Suprapubic skin (tissue), 4 donors: Measurements from ENCODE around the gene KRTAP5-5. TPM values are rescaled to one million over a fixed set of nuclear protein-coding genes. Genes with fewer than 3 reads are reported as not detected.

Source experiments
- DNase-seq, 2 donors: peaks; one replicate each; pipeline ENCODE4 v3.0.0-alpha.2; 2019; ENCODE audit warnings: low spot score in 2 of 2
- H3K27ac ChIP-seq: fragments of 200-600 bp; sonication (generic); one replicate; pipeline ENCODE4 v1.5.1; 2019
- H3K27me3 ChIP-seq: fragments of 200-600 bp; sonication (generic); one replicate; pipeline ENCODE4 v1.5.1; 2019
- H3K36me3 ChIP-seq: fragments of 200-600 bp; sonication (generic); one replicate; pipeline ENCODE4 v1.5.1; 2019
- H3K4me1 ChIP-seq: fragments of 200-600 bp; sonication (generic); one replicate; pipeline ENCODE4 v1.5.1; 2019
- H3K4me3 ChIP-seq: fragments of 200-600 bp; sonication (generic); one replicate; pipeline ENCODE4 v1.5.1; 2019; ENCODE audit warnings: mild to moderate bottlenecking
- H3K9me3 ChIP-seq: fragments of 200-600 bp; sonication (generic); one replicate; pipeline ENCODE4 v1.5.1; 2019
- EP300 ChIP-seq: sonication (generic); formaldehyde crosslinking; IDR thresholded peaks from one replicate; pipeline ENCODE4 v1.6.1; 2017; ENCODE audit warnings: antibody characterized with exemption
- POLR2A ChIP-seq, 2 donors: fragments of 450-650 bp; IDR thresholded peaks; one replicate each; pipeline ENCODE4 v1.6.1; 2017; ENCODE audit warnings: antibody characterized with exemption in 2 of 2, mild to moderate bottlenecking in 2 of 2, moderate library complexity in 2 of 2
- POLR2AphosphoS5 ChIP-seq, 3 donors: sonication (generic); formaldehyde crosslinking; IDR thresholded peaks; one replicate each; pipeline ENCODE4 v1.6.1; 2017; ENCODE audit warnings: antibody characterized with exemption in 3 of 3
- WGBS: methylation state at CpG from one replicate; pipeline ENCODE4 v1.1.5; 2018; 5-methylcytosine and 5-hydroxymethylcytosine counted together
- total RNA-seq, 4 donors: library from RNA; depleted of rRNA; stranded (reverse); fragments of >200 nt; gene quantifications; one replicate each; pipeline ENCODE4 v1.1.0, GENCODE V29; 2016
- TF ChIP-seq, protein P1 (sequence below), 2 donors: fragments of 200-600 bp in 1 of 2; fragments of 450-650 bp in 1 of 2; sonication (generic) in 1 of 2; IDR thresholded peaks; one replicate each; pipeline ENCODE4 v1.5.1; 2016 to 2019; ENCODE audit warnings: antibody characterized with exemption in 2 of 2, mild to moderate bottlenecking in 1 of 2, moderate library complexity in 1 of 2

The KRTAP5-5 gene
- total RNA-seq, 4 donors from 2014 or later = 0.79 to 2.7 (median 1.2) TPM; not detected in 1

DNA sequence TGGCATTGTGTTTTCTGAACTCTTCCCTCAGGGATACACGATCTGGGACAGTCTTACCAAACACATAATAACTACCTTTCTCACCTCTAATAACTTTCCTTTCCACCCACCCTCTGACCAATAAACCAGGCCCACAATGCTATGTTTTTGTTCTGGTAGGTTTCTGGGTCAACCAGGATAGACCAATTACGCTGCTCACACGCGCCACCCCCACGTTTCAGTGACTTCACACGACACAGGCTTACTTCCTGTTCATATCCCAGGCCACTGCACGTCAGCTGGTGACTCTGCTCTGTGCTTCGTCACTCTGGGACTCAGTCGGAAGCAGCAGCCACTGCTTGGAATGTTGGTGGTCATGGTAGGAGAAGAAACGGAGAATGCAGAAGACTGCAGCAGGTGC, 10.1 kb upstream of the KRTAP5-5 start:
- TF ChIP-seq POLR2AphosphoS5 (IDR thresholded peaks at IDR 0.05) = no peak
- TF ChIP-seq, protein P1, sequence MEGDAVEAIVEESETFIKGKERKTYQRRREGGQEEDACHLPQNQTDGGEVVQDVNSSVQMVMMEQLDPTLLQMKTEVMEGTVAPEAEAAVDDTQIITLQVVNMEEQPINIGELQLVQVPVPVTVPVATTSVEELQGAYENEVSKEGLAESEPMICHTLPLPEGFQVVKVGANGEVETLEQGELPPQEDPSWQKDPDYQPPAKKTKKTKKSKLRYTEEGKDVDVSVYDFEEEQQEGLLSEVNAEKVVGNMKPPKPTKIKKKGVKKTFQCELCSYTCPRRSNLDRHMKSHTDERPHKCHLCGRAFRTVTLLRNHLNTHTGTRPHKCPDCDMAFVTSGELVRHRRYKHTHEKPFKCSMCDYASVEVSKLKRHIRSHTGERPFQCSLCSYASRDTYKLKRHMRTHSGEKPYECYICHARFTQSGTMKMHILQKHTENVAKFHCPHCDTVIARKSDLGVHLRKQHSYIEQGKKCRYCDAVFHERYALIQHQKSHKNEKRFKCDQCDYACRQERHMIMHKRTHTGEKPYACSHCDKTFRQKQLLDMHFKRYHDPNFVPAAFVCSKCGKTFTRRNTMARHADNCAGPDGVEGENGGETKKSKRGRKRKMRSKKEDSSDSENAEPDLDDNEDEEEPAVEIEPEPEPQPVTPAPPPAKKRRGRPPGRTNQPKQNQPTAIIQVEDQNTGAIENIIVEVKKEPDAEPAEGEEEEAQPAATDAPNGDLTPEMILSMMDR (IDR thresholded peaks at IDR 0.05) = no peak
- TF ChIP-seq POLR2A (IDR thresholded peaks at IDR 0.05) = no peak
- no peak for TF ChIP-seq EP300
- no peak for DNase-seq
- 48% methylated on average over 10 of the region's 10 CpGs for WGBS
- Histone ChIP-seq H3K27ac (no peak overlapping the region), H3K9me3 (no peaks in the 10 kb centered on the region), H3K4me3 (no peak overlapping the region), H3K4me1 (no peaks in the 10 kb centered on the region), H3K36me3 (no peaks in the 10 kb centered on the region), H3K27me3 (peaks cover 22% of the 10 kb centered on the region)

DNA sequence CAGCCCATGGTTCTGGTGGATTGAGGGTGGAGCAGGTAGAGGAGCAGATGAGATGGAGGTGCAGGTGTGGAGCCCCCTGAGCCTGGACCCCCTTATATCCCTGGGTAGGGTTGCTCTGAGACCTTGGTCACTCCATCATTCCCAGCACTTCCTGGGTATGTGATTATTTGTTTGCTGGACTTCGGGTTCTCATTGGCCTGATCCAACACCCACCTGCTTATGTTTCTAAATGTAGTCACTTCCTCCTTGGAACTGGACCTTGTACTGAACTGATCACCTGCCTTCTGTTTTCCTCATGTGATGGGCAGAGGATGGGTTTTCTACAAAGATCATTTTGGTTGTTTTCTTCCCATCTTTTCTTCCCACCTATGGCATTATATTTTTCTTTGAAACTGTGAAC, 7.5 kb upstream of the KRTAP5-5 start, which contains the start of gene KRTAP5-4:
Gene KRTAP5-4, minus strand, starts transcription at position 53 of the 400 bp plus-strand sequence. Its CDS starts 45 bp downstream, at position 8.
- TF ChIP-seq, protein P1 (IDR thresholded peaks at IDR 0.05) = no peak
- TF ChIP-seq EP300 = no peak
- TF ChIP-seq POLR2A (IDR thresholded peaks at IDR 0.05) = no peak
- TF ChIP-seq POLR2AphosphoS5 (IDR thresholded peaks at IDR 0.05) = no peak
- WGBS = 65% methylated on average over 1 of the region's 1 CpG
- no peak for DNase-seq
- Histone ChIP-seq H3K27me3 (peaks cover 17% of the 10 kb centered on the region), H3K4me3 (no peak within 1 kb of the TSS), H3K36me3 (no peaks in the 10 kb centered on the region), H3K27ac (no peak within 1 kb of the TSS), H3K9me3 (no peaks in the 10 kb centered on the region), H3K4me1 (no peaks in the 10 kb centered on the region)

DNA sequence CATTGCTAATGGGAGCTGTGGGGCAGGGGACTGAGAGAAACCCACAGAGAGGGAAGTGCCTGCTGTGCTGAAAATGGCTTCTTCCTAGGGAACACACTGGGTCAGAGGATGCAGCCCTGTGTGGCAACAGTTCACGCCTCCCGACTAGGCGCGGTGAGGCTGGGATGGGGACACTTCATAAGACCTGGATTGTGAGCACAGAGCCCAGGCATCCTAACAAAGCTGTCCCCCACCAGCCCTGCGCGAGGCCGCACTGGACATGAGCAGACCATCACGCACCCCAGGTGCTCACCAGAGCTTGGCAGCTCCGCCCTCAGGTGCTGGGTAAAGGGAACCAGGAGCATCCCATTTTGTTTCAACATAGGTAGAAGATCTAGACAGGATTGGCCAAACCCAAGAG, 5.9 kb upstream of the KRTAP5-5 start:
- Histone ChIP-seq H3K36me3 (no peaks in the 10 kb centered on the region), H3K27ac (no peak overlapping the region), H3K4me3 (no peak overlapping the region), H3K27me3 (peaks cover 23% of the 10 kb centered on the region), H3K9me3 (no peaks in the 10 kb centered on the region), H3K4me1 (no peaks in the 10 kb centered on the region)
- no peak for DNase-seq
- TF ChIP-seq POLR2A (IDR thresholded peaks at IDR 0.05) (no peak), POLR2AphosphoS5 (IDR thresholded peaks at IDR 0.05) (no peak), EP300 (no peak)
- TF ChIP-seq, protein P1 (IDR thresholded peaks at IDR 0.05) = no peak
- 92% methylated on average over 9 of the region's 9 CpGs for WGBS

DNA sequence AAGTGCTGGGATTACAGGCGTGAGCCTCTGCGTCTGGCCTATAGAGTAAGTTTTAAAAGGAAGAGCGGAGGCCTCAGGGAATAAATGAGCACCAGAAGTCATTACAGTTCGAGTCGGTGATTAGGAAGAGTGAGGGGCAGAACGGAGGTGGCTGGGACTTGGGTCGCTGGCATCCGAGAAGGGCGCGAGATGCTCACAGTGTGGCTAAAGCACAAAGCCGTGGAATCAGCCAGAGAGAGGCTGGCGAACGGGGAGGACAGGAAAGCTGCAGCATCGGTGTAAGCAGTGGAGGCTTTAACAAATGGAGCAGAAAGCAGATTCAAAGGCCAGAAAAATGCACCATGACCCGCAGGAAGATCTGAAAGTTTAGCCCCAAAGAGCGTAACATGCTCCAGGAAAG, 5.0 kb upstream of the KRTAP5-5 start:
- Histone ChIP-seq H3K27me3 (peaks cover 32% of the 10 kb centered on the region), H3K9me3 (no peaks in the 10 kb centered on the region), H3K36me3 (no peaks in the 10 kb centered on the region), H3K4me1 (no peaks in the 10 kb centered on the region), H3K4me3 (no peak overlapping the region), H3K27ac (no peak overlapping the region)
- WGBS = 86% methylated on average over 16 of the region's 16 CpGs
- TF ChIP-seq, protein P1 (IDR thresholded peaks at IDR 0.05) = no peak
- TF ChIP-seq POLR2A (IDR thresholded peaks at IDR 0.05) (no peak), EP300 (no peak), POLR2AphosphoS5 (IDR thresholded peaks at IDR 0.05) (no peak)
- no peak for DNase-seq

DNA sequence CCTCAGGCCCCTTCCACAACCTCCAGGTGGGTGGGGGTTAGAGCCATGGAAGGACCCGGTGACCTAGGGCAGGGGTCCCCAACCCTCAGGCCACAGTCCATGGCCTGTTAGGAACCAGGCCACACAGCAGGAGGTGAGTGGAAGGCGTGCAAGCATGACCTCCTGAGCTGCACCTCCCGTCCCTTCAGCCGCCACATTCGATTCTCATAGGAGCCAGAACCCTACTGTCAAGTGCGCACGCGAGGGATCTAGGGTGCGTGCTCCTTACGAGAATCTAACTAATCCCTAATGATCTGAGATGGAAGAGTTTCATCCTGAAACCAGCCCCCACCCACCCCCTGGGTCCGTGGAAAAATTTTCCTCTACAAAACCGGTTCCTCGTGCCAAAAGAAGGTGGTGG, 4.0 kb upstream of the KRTAP5-5 start:
- WGBS = 81% methylated on average over 12 of the region's 13 CpGs
- DNase-seq = no peak
- no peak overlapping the region for H3K4me3 ChIP-seq
- no peak for TF ChIP-seq POLR2AphosphoS5 (IDR thresholded peaks at IDR 0.05)
- no peak overlapping the region for H3K27ac ChIP-seq
- no peaks in the 10 kb centered on the region for H3K36me3 ChIP-seq
- H3K9me3 ChIP-seq = no peaks in the 10 kb centered on the region
- no peaks in the 10 kb centered on the region for H3K4me1 ChIP-seq
- H3K27me3 ChIP-seq = peaks cover 36% of the 10 kb centered on the region
